ENCODE results near the gene LRRD1. TPM values are rescaled to one million over a fixed set of nuclear protein-coding genes. Genes with fewer than 3 reads are reported as not detected.

The LRRD1 gene
- total and polyA plus RNA-seq, 2 of the 13 experiments (the other 11 are each of a cell fraction or from before 2014, with no cell fraction given), result 0.03 TPM; not detected in 1

GRCh38 chr7:92131764-92132330 is 47.1 kb downstream of the LRRD1 start (continued):
- TF ChIP-seq IRF9 (CRISPR knock-in tag; IDR thresholded peaks at IDR 0.05; ENCODE audit: borderline replicate concordance), result no peak
- no peak for TF ChIP-seq ZNF687 (CRISPR knock-in tag; IDR thresholded peaks at IDR 0.05)
- no peak for TF ChIP-seq MYPOP (CRISPR knock-in tag; IDR thresholded peaks at IDR 0.05)
- no peak for TF ChIP-seq NKX3-1 (CRISPR knock-in tag; IDR thresholded peaks at IDR 0.05)
- no peak for TF ChIP-seq ZNF451 (CRISPR knock-in tag; IDR thresholded peaks at IDR 0.05)

- FAIRE-seq (no peak), DNase-seq (ENCODE audit: low spot score) (no peak), ATAC-seq (no peak)
- peaks cover 82% of the 10 kb centered on the region for H3K79me2 ChIP-seq (ENCODE audit: insufficient read depth, low read length)
- in situ Hi-C loops (cut with HindIII; ENCODE audit: extremely low pct_ligation_motif_present, low pct_unique_long_range_greater_than_20kb), result no loop called here
- H3K9ac ChIP-seq (ENCODE audit: insufficient read depth, low read depth, low read length), result no peak overlapping the region
- ChIA-PET CTCF (ENCODE audit: low intra/inter-chr PET ratio, low total read pairs) (no interaction called here), POLR2A (no interaction called here)
- WGBS (ENCODE audit: low lambda C conversion rate), result 94% methylated on average over 5 of the region's 5 CpGs
- H3K4me2 ChIP-seq (ENCODE audit: low read depth, low read length), result peak overlapping the region; percentile 98
- no peak overlapping the region for H3K27ac ChIP-seq (ENCODE audit: extremely low read length, insufficient read depth, low read length)
- peaks cover 36% of the 10 kb centered on the region for H3K4me1 ChIP-seq (ENCODE audit: insufficient read depth, low read length)
- peaks cover 8 to 52% of the 10 kb centered on the region in 2 experiments for H3K36me3 ChIP-seq (replicated peaks in 1 of 2; ENCODE audit: control insufficient read depth in 1 of 2, insufficient read depth in 2 of 2, low read length in 2 of 2)
- peaks cover 52% of the 10 kb centered on the region for H4K20me1 ChIP-seq (ENCODE audit: insufficient read depth, low read length)
- no peaks in the 10 kb centered on the region; a peak in 1 of 5 replicates for H3K27me3 ChIP-seq (ENCODE audit: control insufficient read depth in 1 of 2, insufficient read depth in 2 of 2, low read length in 2 of 2)
- H2AFZ ChIP-seq (ENCODE audit: low read length), result no peak overlapping the region
- intact Hi-C loops (cut with micrococcal nuclease; ENCODE audit: unreplicated experiment), result loop anchor here (5.0 kb wide), 2 partner anchors 249 to 316 kb away; partner anchors contain the start of genes GATAD1 and MTERF1
- H3K9me3 ChIP-seq (ENCODE audit: low read length), result no peaks in the 10 kb centered on the region
- TF ChIP-seq MAF1 (CRISPR knock-in tag; IDR thresholded peaks at IDR 0.05; ENCODE audit: borderline replicate concordance) (no peak), SAP130 (CRISPR knock-in tag; IDR thresholded peaks at IDR 0.05; ENCODE audit: low read depth) (0 out of 2 replicates have a peak, but pooled peaks have one; percentile 1)
- H3K4me3 ChIP-seq (replicated peaks in 1 of 3; ENCODE audit: insufficient read depth in 1 of 3, low read depth in 2 of 3, low read length in 3 of 3), result peak overlapping the region in 2 of 3 experiments; percentile 95 to 100; a peak in 2 of 6 replicates
- BruUV-seq (replicated peaks), result no TSS peak
These were observed 47.8 kb downstream of the LRRD1 start for GRCh38 chr7:92131093-92131492.

Data from HepG2 (cell line).